ENCODE results near the gene DGKB.

Gene DGKB

GRCh38 chr7:14818871-14819270 is 83.7 kb downstream of the DGKB start:
- no peak for DNase-seq

DNA sequence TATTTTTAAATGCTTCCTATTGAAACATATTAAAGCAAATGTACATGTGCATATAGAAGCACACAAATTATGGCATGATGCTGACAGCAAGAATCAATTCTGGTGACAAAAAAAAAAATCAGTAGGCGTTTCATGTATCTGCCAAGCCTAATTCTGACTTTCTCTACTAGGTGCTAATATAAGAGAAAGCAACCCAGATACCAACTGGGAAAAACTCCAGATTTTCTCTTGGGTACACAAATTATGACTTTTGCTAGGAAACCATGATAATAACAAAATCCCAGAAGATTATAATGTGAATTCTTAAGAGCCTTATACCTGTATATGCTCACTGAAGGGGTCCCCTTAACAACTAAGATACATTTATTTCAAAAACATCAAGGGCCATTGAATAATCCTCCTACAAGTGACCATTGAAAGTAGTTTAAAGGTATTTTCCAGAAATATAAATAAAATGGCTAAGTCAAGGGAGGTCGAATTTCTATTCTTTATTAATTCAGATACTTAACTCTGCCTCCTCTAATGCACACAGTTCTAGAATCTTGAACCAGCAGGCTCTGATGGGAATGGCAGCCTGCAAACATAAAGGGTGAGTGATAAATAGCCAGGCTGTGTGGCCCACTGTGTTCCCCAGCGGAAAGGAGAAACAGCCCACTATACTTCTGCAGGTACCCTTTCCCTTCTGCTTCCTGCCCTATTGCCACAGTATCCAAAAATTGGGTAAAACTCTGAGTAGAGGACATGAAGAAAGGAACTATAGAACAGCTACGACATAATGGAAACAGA is 84.5 kb downstream of the DGKB start:
- DNase-seq: no peak

GRCh38 chr7:14807507-14807906 is 95.0 kb downstream of the DGKB start:
- no peak for DNase-seq

DNA sequence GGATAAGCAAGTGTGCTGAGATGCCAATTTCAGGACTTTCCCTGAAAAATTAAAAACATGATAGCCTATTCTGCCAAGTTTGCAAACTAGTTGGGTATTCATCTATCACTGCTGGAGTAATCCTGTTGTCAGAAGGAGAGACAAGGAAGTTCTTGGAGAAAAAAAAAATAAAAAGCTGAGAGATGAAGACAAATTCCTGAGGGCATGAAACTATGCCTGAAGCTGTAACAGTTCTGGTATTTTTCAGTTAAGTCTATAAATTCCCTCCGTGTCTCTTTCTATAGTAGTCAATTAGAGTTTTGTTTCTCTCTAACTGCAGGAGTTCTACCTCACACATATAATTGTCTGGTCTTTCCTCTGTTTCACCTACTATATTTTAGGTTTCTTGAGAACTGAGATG is 95.7 kb downstream of the DGKB start:
- DNase-seq: no peak

DNA sequence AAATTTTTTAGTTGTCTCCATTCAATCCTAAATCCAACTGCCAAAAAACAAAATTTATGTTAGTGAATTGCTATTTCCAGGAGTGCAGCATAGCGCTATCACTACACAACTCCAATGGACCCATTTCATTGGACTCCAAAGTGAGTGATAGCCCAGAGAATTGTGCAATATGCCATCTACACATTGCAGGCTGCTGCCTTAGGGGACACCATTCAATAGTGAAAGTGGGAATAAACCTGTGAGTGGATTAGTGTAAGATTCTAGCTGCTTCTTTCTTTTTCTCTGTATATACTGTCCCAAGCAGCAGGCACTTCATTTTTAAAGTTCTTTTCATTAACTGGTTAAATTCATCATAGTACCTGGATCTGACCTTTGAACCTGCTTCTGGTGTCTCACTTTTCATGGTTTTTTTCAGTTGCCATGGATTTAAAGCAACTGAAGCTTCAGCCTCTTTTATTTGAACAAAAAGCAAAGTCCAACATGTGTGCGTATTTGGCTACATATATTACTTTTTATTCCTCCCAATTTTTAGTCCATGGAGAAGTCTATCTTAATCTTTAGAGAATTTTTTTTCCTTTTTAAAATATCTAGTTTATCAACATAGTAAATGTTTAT is 97.3 kb downstream of the DGKB start:
- DNase-seq: no peak

DNA sequence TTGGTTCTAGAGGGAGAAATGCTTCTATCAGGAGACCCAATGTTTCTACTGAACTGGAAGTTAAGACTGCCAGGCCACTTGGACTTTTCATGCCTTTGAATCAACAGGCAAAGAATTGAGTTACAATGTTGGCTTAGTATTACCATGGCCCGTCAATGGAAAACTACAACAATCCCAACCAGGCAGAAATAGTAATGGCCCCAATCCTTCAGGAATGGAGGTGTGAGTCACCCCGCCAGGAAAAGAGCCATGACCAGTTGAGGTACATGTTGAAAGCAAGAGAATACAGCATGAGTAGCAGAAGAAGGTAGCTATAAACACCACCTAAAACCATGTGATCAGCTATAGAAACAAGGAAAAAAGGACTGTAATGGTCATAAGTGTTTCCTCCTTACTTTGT is 101.9 kb downstream of the DGKB start:
- no peak for DNase-seq

DNA sequence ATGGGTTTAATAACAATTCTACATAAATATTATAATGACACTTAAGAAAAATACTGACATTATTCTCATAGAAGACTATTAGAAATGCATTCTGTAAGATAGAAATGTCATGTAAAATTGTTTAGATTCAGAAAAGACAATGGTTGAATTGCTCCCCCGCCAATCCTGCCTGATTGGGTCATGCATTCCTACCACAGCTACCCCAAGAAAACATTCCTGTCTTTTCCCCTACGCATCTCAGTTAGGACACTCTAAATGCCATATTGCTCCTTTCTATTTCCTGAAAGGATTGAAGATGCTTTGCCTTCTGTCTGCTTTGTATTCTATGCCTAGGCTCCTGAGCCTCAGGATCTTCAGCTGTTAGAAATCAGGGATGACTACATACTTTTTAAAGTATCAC is 109.4 kb downstream of the DGKB start:
- DNase-seq: no peak

DNA sequence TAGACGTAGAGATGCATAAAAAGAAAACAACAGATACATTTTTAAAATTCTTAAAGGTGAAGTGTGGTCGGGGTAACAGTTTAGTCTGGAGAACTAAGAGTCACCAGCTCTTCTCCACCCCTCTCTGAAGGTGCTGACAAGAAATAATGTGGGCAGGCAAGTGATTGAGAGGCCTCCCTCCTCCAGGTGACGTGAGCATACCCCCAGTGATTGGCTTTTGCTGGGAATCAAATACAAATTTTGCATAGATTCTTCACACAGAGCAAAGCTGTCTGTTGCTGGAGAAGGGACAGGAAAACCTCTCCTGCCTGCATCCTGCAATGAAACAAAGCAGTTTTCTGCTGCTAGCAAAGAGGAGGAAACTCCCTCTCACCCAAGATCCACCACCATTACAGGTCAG is 115.0 kb downstream of the DGKB start:
- no peak for DNase-seq

GRCh38 chr7:14786314-14786895 is 116.1 kb downstream of the DGKB start:
- DNase-seq: no peak

- no peak for DNase-seq
Measured at GRCh38 chr7:14777806-14778205, 124.7 kb downstream of the DGKB start.

DNA sequence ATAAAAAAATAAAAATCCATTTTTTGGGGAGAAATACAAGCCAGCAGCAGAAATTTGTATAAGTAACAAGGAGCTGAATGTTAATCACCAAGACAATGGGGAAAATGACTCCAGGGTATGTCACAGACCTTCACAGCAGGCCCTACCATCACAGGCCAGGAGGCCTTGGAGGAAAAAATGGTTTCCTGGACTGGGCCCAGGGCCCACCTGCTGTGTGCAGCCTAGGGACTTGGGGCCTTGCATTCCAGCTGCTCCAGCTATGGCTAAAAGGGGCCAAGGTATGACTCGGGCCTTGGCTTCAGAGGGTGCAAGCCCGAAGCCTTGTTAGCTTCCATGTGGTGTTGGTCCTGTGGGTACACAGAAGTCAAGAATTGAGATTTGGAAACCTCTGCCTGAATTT is 126.3 kb downstream of the DGKB start:
- DNase-seq: no peak

- DNase-seq: no peak
Measured at GRCh38 chr7:14773729-14774271, 128.8 kb downstream of the DGKB start.

GRCh38 chr7:14770614-14771013 is 131.9 kb downstream of the DGKB start:
- DNase-seq: no peak

DNA sequence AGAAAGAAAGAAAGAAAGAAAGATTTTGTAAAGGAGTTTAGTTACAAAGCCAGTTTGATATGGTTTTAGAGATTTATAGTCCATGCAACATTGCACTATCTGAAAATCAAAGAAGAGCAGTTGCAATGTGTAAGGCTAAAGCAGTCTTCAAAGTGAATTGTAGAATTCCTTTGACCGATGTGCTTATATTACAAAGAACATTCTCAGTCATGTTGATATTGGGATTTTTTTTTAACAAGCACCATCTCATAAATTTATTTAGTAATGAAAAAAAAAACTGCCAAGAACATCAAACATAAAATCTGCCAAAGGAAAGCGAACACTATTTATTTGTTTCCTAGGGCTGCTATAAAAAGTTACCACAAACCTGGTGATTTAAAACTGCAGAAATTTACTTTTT is 133.3 kb downstream of the DGKB start:
- no peak for DNase-seq

DNA sequence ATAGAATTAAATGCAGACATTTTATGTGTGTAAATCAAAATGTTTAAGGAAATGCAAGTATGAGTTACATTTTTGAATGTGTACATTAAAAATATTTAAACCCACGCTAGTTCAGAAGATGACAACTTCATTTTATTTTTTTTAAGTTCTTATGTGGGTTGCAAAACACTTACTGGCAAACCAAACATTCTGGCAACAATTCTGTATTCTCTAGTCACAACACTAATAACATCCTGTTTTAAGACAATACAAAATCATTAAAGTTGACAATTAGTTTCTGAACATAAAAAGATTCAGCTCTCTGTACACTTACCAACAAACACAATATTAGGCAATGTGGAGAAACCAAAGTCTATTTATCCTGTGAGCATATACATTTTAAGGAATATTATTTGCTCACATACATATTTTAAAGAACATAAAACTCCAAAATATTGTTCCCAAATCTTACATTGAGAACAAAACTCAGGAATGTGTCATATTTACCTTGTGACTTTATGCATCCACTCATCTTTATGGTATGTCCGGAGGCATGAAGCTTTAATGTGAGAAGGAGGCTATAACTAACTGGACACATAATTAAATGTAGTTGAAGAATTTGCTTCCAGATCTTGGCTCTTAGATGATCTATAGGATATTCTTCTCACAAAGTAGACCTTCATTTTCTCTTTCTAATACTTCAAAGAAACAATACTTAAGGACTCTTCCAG is 134.7 kb downstream of the DGKB start:
- DNase-seq: no peak

DNA sequence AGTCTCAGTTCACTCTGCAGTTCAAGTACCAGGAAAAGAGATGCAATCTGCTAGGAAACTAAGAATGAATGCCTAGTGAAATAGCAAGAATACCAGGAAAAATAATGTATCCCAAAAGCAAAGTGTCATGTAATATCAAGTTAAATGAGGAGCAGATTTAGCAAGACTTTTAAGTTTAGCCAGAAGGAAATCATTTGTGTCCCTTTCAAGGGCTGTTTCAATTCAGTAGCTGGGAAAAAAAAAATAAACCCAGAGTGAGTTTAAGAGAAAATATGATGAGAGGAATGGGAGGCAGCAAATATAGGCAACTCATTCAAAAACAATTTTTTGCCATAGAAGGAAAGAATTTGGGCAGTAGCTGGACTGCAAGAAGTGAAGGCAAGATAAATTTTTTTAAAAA is 135.8 kb downstream of the DGKB start:
- DNase-seq: no peak

GRCh38 chr7:14765731-14766130 is 136.8 kb downstream of the DGKB start:
- no peak for DNase-seq

DNA sequence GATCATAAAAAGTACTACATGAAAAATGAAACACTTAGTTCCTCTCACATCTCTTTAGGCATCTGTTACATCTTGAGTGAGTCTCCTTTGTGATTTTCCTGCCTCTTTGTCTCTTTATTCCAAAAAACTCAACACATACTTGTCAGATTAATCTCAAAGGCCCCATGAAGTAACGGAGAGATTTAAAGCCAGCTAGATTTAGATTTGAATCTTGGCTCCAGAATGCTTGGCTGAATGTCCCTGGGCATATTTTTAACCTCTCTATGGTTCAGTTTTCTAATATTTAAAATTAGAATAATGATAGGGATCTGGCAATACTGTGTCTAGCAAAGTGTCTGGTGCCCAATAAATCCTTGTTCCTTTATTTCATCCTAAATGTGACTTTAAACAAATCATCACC is 140.0 kb downstream of the DGKB start:
- no peak for DNase-seq

GRCh38 chr7:14761510-14762296 is 140.8 kb downstream of the DGKB start:
- DNase-seq: no peak

GRCh38 chr7:14760730-14761478 is 141.6 kb downstream of the DGKB start:
- DNase-seq: no peak

GRCh38 chr7:14759785-14760184 is 142.8 kb downstream of the DGKB start:
- DNase-seq: no peak

GRCh38 chr7:14754631-14755030 is 147.9 kb downstream of the DGKB start:
- DNase-seq: no peak

Data from activated T-cell treated with anti-CD3 and anti-CD28 coated beads, Interleukin-2, amount 50 U/mL, for 48 hours (primary cell).